SK-N-MC (cell line): ENCODE results near the gene RBM20.

Experiments used
- EZH2 ChIP-seq: fragments of 200-600 bp; sonication (generic); IDR thresholded peaks from one replicate; pipeline ENCODE4 v1.6.1; 2017; ENCODE audit warnings: antibody characterized with exemption
- FOXP2 ChIP-seq: optimal IDR thresholded peaks from 2 replicates; pipeline ENCODE3; 2011; ENCODE audit warnings: mild to moderate bottlenecking, moderate library complexity; ENCODE audit not compliant: insufficient read depth; ENCODE audit errors: extremely low read length, control extremely low read depth
- POLR2AphosphoS5 ChIP-seq: IDR thresholded peaks from 2 replicates; pipeline ENCODE4 v1.6.1; 2012; ENCODE audit warnings: mild to moderate bottlenecking, low read depth, low read length, borderline replicate concordance

- TF ChIP-seq POLR2AphosphoS5 (no peak), EZH2 (no peak), FOXP2 (no peak)
Measured at GRCh38 chr10:110618230-110618610, 25.9 kb upstream of the RBM20 start.
